Thyroid gland (tissue), 4 donors: ENCODE data around the gene ACOT13. TPM values are rescaled to one million over a fixed set of nuclear protein-coding genes. Genes with fewer than 3 reads are reported as not detected.

Experiments
- DNase-seq, 2 donors: peaks; one replicate each; pipeline ENCODE4 v3.0.0-alpha.2; 2019
- H3K27ac ChIP-seq, 3 donors: fragments of 200-600 bp; sonication (generic); 1 replicate in 2 of 3; 2 replicates in 1 of 3; pipeline ENCODE4 v1.5.1; 2016 to 2019; ENCODE audit warnings: mild to moderate bottlenecking in 1 of 3, moderate library complexity in 1 of 3
- H3K27me3 ChIP-seq: fragments of 200-600 bp; sonication (generic); one replicate; pipeline ENCODE4 v1.5.1; 2019
- H3K36me3 ChIP-seq, 2 donors: fragments of 200-600 bp; sonication (generic); one replicate each; pipeline ENCODE4 v1.5.1; 2016 to 2019
- H3K4me1 ChIP-seq, 2 donors: fragments of 200-600 bp; sonication (generic); one replicate each; pipeline ENCODE4 v1.5.1; 2017 to 2019
- H3K4me3 ChIP-seq, 3 donors: fragments of 200-600 bp; sonication (generic); replicated peaks in 1 of 3; 1 replicate in 2 of 3; 2 replicates in 1 of 3; pipeline ENCODE4 v1.5.1; 2016; ENCODE audit warnings: mild to moderate bottlenecking in 1 of 3
- H3K9me3 ChIP-seq: fragments of 200-600 bp; sonication (generic); one replicate; pipeline ENCODE4 v1.5.1; 2017
- POLR2A ChIP-seq, 2 donors: fragments of 450-650 bp; IDR thresholded peaks; one replicate each; pipeline ENCODE4 v1.6.1; 2017; ENCODE audit warnings: antibody characterized with exemption in 2 of 2, mild to moderate bottlenecking in 2 of 2, moderate library complexity in 1 of 2
- WGBS, 2 donors: methylation state at CpG; one replicate each; pipeline ENCODE4 v1.1.5; 2017; 5-methylcytosine and 5-hydroxymethylcytosine counted together
- intact Hi-C: fragments of 100-400 bp; cut with DNase I; formaldehyde crosslinking; loops from one replicate; pipeline ENCODE4 v1.15.1; 2023
- total RNA-seq, 4 donors: library from RNA; depleted of rRNA; stranded (reverse); fragments of >200 nt; gene quantifications; one replicate each; pipeline ENCODE4 v1.2.3, GENCODE V29; 2016
- TF ChIP-seq, protein P1 (sequence below), 6 experiments: fragments of 200-600 bp in 3 of 6; fragments of 450-650 bp in 3 of 6; sonication (generic) in 3 of 6; IDR thresholded peaks; one replicate each; pipeline ENCODE4 v1.5.1; 2016 to 2019; ENCODE audit warnings: antibody characterized with exemption in 6 of 6, mild to moderate bottlenecking in 2 of 6, inconsistent platforms in 1 of 6, moderate library complexity in 1 of 6

Gene ACOT13
- total RNA-seq, 4 donors from 2014 or later = 5.5 to 13.3 (median 8.6) TPM

GRCh38 chr6:24696097-24696496 lies 29.2 kb downstream of the ACOT13 start:
- 95 to 97% methylated on average over 2 of the region's 2 CpGs for WGBS, 2 donors
- DNase-seq = no peak
- intact Hi-C loops = loop anchor here (5.0 kb wide), 1 partner anchor 114 kb away; no protein-coding TSS in a partner anchor

GRCh38 chr6:24699521-24700359 lies 32.9 kb downstream of the ACOT13 start:
- Histone ChIP-seq H3K27ac (peak overlapping the region in 1 of 3 donors; percentile 28), H3K36me3 (peaks cover 6 to 7% of the 10 kb centered on the region in 2 donors)
- no peak for TF ChIP-seq POLR2A (IDR thresholded peaks at IDR 0.05)
- TF ChIP-seq, protein P1, sequence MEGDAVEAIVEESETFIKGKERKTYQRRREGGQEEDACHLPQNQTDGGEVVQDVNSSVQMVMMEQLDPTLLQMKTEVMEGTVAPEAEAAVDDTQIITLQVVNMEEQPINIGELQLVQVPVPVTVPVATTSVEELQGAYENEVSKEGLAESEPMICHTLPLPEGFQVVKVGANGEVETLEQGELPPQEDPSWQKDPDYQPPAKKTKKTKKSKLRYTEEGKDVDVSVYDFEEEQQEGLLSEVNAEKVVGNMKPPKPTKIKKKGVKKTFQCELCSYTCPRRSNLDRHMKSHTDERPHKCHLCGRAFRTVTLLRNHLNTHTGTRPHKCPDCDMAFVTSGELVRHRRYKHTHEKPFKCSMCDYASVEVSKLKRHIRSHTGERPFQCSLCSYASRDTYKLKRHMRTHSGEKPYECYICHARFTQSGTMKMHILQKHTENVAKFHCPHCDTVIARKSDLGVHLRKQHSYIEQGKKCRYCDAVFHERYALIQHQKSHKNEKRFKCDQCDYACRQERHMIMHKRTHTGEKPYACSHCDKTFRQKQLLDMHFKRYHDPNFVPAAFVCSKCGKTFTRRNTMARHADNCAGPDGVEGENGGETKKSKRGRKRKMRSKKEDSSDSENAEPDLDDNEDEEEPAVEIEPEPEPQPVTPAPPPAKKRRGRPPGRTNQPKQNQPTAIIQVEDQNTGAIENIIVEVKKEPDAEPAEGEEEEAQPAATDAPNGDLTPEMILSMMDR (IDR thresholded peaks at IDR 0.05) = no peak

More at GRCh38 chr6:24696097-24696496, 29.2 kb downstream of the ACOT13 start:
- H3K27ac ChIP-seq = no peak overlapping the region
- H3K36me3 ChIP-seq = no peaks in the 10 kb centered on the region
- H3K27me3 ChIP-seq = no peaks in the 10 kb centered on the region
- no peak for TF ChIP-seq POLR2A (IDR thresholded peaks at IDR 0.05)
- TF ChIP-seq, protein P1 (IDR thresholded peaks at IDR 0.05) = no peak
- H3K4me3 ChIP-seq = no peak overlapping the region
- no peaks in the 10 kb centered on the region for H3K9me3 ChIP-seq
- peaks cover 0 to 9% of the 10 kb centered on the region in 2 donors for H3K4me1 ChIP-seq

DNA sequence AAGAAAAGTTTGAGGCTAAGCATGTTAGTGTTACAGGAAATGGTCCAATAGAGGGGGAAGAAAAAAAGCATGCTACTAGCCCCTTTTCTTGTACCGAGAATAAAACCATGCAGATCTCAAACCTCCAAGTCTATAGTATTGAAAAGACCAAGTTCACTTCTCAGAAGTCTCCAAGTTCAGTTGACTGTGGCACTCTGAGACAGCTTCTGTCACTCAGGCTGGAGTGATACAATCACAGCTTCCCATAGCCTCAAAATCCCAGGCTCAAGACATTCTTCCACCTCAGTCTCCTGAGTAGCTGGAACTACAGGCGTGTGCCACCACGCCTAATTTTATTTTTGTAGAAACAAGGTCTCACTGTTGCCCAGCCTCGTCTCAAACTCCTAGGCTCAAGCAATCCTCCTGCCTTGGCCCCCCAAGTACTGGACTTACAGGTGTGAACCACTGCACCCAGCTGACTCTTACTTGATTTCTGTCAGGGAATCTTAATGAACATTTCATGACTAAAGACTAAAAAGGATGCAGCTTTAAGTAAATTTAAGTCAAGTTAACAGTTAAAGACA lies 35.9 kb downstream of the ACOT13 start:
- 91% methylated on average over 4 of the region's 4 CpGs for WGBS, 2 donors
- intact Hi-C loops = no loop called here

More at GRCh38 chr6:24699521-24700359, 32.9 kb downstream of the ACOT13 start:
- intact Hi-C loops = loop anchor here (5.0 kb wide), 1 partner anchor 117 kb away; no protein-coding TSS in a partner anchor
- no peak overlapping the region for H3K4me3 ChIP-seq
- WGBS, 2 donors = 42 to 62% methylated on average over 3 of the region's 3 CpGs
- no peaks in the 10 kb centered on the region for H3K27me3 ChIP-seq
- DNase-seq = no peak
- H3K4me1 ChIP-seq = peaks cover 0 to 15% of the 10 kb centered on the region in 2 donors
- no peaks in the 10 kb centered on the region for H3K9me3 ChIP-seq

DNA sequence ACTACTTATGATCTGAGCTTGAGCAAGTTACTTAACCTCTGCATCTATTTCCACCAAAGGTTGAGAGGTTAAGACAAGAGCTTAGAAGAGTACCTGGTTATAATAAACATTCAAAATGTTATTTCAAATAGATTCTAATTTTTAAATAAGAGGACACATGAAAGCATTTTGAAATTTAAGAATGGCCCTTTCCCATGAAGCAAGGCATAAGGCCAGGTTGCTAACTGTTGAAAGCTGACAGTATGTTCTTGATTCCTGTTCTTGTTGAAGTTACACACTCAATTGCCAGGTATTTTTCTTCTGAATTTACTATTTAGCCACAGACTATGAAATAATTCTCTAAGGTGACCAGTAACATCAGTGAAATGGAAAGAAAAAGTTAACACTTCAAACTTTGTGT lies 37.6 kb downstream of the ACOT13 start:
- Histone ChIP-seq H3K4me3 (no peak overlapping the region), H3K4me1 (peaks cover 0 to 19% of the 10 kb centered on the region in 2 donors), H3K27me3 (no peaks in the 10 kb centered on the region), H3K36me3 (peaks cover 53% of the 10 kb centered on the region in 2 donors), H3K9me3 (no peaks in the 10 kb centered on the region), H3K27ac (peak overlapping the region in 1 of 3 donors; percentile 4)
- DNase-seq = no peak
- no peak for TF ChIP-seq POLR2A (IDR thresholded peaks at IDR 0.05)
- TF ChIP-seq, protein P1 (IDR thresholded peaks at IDR 0.05) = no peak
- intact Hi-C loops = no loop called here

More for the DNA sequence above, 35.9 kb downstream of the ACOT13 start:
- DNase-seq = no peak
- no peak for TF ChIP-seq POLR2A (IDR thresholded peaks at IDR 0.05)
- TF ChIP-seq, protein P1 (IDR thresholded peaks at IDR 0.05) = no peak
- Histone ChIP-seq H3K9me3 (no peaks in the 10 kb centered on the region), H3K4me3 (no peak overlapping the region), H3K36me3 (peaks cover 36 to 37% of the 10 kb centered on the region in 2 donors), H3K27me3 (no peaks in the 10 kb centered on the region), H3K27ac (no peak overlapping the region), H3K4me1 (peaks cover 0 to 22% of the 10 kb centered on the region in 2 donors)

DNA sequence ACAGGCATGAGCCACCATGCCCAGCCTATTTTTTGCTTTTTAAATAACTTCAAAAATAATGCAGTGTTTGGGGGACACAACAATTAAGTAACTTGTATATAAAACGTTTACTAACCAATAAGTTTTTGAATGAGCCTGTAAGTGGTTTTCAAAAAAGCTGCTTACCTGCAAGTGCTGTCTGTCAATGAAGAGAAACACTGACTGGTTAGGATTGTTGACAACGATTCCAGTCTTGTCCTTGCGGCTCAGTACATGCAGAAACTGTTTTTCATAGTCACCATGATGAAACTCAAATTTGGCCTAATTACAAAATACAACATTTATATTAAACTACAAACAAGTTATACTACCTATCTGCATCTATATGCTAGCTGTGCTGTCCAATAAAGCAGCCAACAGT lies 41.7 kb downstream of the ACOT13 start:
- intact Hi-C loops = no loop called here
- Histone ChIP-seq H3K27me3 (no peaks in the 10 kb centered on the region), H3K36me3 (peaks cover 82 to 94% of the 10 kb centered on the region in 2 donors), H3K9me3 (no peaks in the 10 kb centered on the region), H3K4me1 (peaks cover 0 to 27% of the 10 kb centered on the region in 2 donors), H3K27ac (no peak overlapping the region), H3K4me3 (no peak overlapping the region)
- TF ChIP-seq, protein P1 (IDR thresholded peaks at IDR 0.05) = no peak
- DNase-seq = no peak
- 83 to 92% methylated on average over 3 of the region's 3 CpGs for WGBS, 2 donors
